Measurements from ENCODE around the gene DNAH2. TPM values are rescaled to one million over a fixed set of nuclear protein-coding genes. Genes with fewer than 3 reads are reported as not detected.

The DNAH2 gene
- total and polyA plus RNA-seq, 2 donors (not counting 3 experiments of a cell fraction or from before 2014, with no cell fraction given), result 0.10 to 0.11 TPM

GRCh38 chr17:7844292-7845154 is 127.0 kb downstream of the DNAH2 start:
- dilution Hi-C loops (cut with MboI; ENCODE audit: extremely low pct_ligation_motif_present, low sequenced_read_pairs) (no loop called here), intact Hi-C loops (cut with micrococcal nuclease) (loop anchor here (1.0 to 10.0 kb wide), 5 partner anchors 9 to 278 kb away; partner anchors contain the start of genes FXR2, HES7, NAA38 and TP53)
- Histone ChIP-seq H3K9me1 (replicated peaks; ENCODE audit: control insufficient read depth, extremely low read depth, insufficient read depth, low read length) (no peaks in the 10 kb centered on the region), H3K79me2 (ENCODE audit: control insufficient read depth, insufficient read depth, low read length) (peaks cover 10% of the 10 kb centered on the region), H3K9me3 (replicated peaks; ENCODE audit: control insufficient read depth, insufficient read depth, low read length) (no peaks in the 10 kb centered on the region), H4K20me1 (replicated peaks; ENCODE audit: control insufficient read depth, extremely low read depth, insufficient read depth, low read length) (no peaks in the 10 kb centered on the region), H3K4me3 (replicated peaks in 1 of 3; ENCODE audit: insufficient read depth in 1 of 3, low read depth in 1 of 3, low read length in 3 of 3) (peak overlapping the region; percentile 45 to 71 (median 60)), H3K9ac (replicated peaks; ENCODE audit: extremely low read depth, insufficient read depth, low read length) (peak overlapping the region; percentile 99), H3K27ac (ENCODE audit: insufficient read depth, low read depth, low read length) (peak overlapping the region; percentile 99), H3K4me1 (ENCODE audit: control insufficient read depth, extremely low read depth, insufficient read depth, low read length) (peaks cover 14% of the 10 kb centered on the region), H3K36me3 (ENCODE audit: control insufficient read depth in 2 of 2, extremely low read depth in 1 of 2, insufficient read depth in 2 of 2, low read length in 2 of 2) (peaks cover 3 to 22% of the 10 kb centered on the region in 2 experiments), H2AFZ (ENCODE audit: low read depth, low read length) (no peak overlapping the region), H3K27me3 (ENCODE audit: control insufficient read depth in 2 of 2, insufficient read depth in 2 of 2, low read length in 2 of 2) (no peaks in the 10 kb centered on the region), H3K4me2 (ENCODE audit: insufficient read depth, low read length) (peak overlapping the region; percentile 80)
- FAIRE-seq (peak; percentile 99), DNase-seq (ENCODE audit: low read depth, low spot score) (peak; percentile 92)
- CTCF ChIA-PET, result interaction anchor here (0.9 to 2.4 kb wide), 9 partner anchors 9 to 256 kb away, joined by 3 to 32 read pairs (median 4); partner anchors contain the start of genes KDM6B and NAA38
- TF ChIP-seq POLR2A (IDR thresholded peaks at IDR 0.05; ENCODE audit: low read depth, low read length) (peak; percentile 52), GATA2 (IDR thresholded peaks at IDR 0.05; ENCODE audit: insufficient read depth, insufficient read length, low read depth, low read length) (no peak), POLR2AphosphoS5 (IDR thresholded peaks at IDR 0.05; ENCODE audit: insufficient read depth, low read depth, low read length) (peak; percentile 39)
- POLR2A ChIA-PET, result interaction anchor here (1.2 to 1.5 kb wide), 3 partner anchors 9 to 13 kb away, joined by 4 to 8 read pairs (median 6); partner anchors contain the start of genes CYB5D1 and NAA38
- BruUV-seq (replicated peaks), result TSS peak; percentile 1

- CTCF ChIA-PET, result interaction anchor here (0.9 to 2.4 kb wide), 9 partner anchors 8 to 256 kb away, joined by 3 to 32 read pairs (median 4); partner anchors contain the start of genes KDM6B and NAA38
- FAIRE-seq (no peak), DNase-seq (ENCODE audit: low read depth, low spot score) (no peak)
- Histone ChIP-seq H3K79me2 (ENCODE audit: control insufficient read depth, insufficient read depth, low read length) (peaks cover 10% of the 10 kb centered on the region), H4K20me1 (replicated peaks; ENCODE audit: control insufficient read depth, extremely low read depth, insufficient read depth, low read length) (no peaks in the 10 kb centered on the region), H3K4me1 (ENCODE audit: control insufficient read depth, extremely low read depth, insufficient read depth, low read length) (peaks cover 14% of the 10 kb centered on the region), H2AFZ (ENCODE audit: low read depth, low read length) (no peak overlapping the region), H3K9me1 (replicated peaks; ENCODE audit: control insufficient read depth, extremely low read depth, insufficient read depth, low read length) (no peaks in the 10 kb centered on the region), H3K4me2 (ENCODE audit: insufficient read depth, low read length) (peak overlapping the region; percentile 80), H3K9ac (replicated peaks; ENCODE audit: extremely low read depth, insufficient read depth, low read length) (peak overlapping the region; percentile 99), H3K36me3 (ENCODE audit: control insufficient read depth in 2 of 2, extremely low read depth in 1 of 2, insufficient read depth in 2 of 2, low read length in 2 of 2) (peaks cover 6 to 28% of the 10 kb centered on the region in 2 experiments), H3K9me3 (replicated peaks; ENCODE audit: control insufficient read depth, insufficient read depth, low read length) (no peaks in the 10 kb centered on the region), H3K27me3 (ENCODE audit: control insufficient read depth in 2 of 2, insufficient read depth in 2 of 2, low read length in 2 of 2) (no peaks in the 10 kb centered on the region), H3K27ac (ENCODE audit: insufficient read depth, low read depth, low read length) (peak overlapping the region; percentile 99), H3K4me3 (replicated peaks in 1 of 3; ENCODE audit: insufficient read depth in 1 of 3, low read depth in 1 of 3, low read length in 3 of 3) (no peak overlapping the region)
- POLR2A ChIA-PET, result interaction anchor here (1.2 to 1.5 kb wide), 3 partner anchors 10 to 12 kb away, joined by 4 to 8 read pairs (median 6); partner anchors contain the start of genes CYB5D1 and NAA38
- no TSS peak for BruUV-seq (replicated peaks)
- intact Hi-C loops (cut with micrococcal nuclease), result loop anchor here (10.0 kb wide), 1 partner anchor 231 kb away; the partner anchor contains the start of gene FXR2
- TF ChIP-seq MAX (IDR thresholded peaks at IDR 0.05; ENCODE audit: insufficient read depth, insufficient read length) (no peak), GATA2 (IDR thresholded peaks at IDR 0.05; ENCODE audit: insufficient read depth, insufficient read length, low read depth, low read length) (no peak), JUN (IDR thresholded peaks at IDR 0.05; ENCODE audit: borderline replicate concordance, insufficient read depth, insufficient read length, low read depth) (no peak), EZH2 (IDR thresholded peaks at IDR 0.05; ENCODE audit: borderline replicate concordance, low read depth, low read length, severe bottlenecking) (no peak), CTCF (IDR thresholded peaks at IDR 0.05; ENCODE audit: extremely low read depth in 1 of 2, insufficient read depth in 1 of 2, low read depth in 1 of 2, low read length in 2 of 2) (no peak)
- dilution Hi-C loops (cut with MboI; ENCODE audit: extremely low pct_ligation_motif_present, low sequenced_read_pairs), result no loop called here
These were observed 128.0 kb downstream of the DNAH2 start for GRCh38 chr17:7845359-7846062.
